ENCODE results near the gene SATB1.

DNA sequence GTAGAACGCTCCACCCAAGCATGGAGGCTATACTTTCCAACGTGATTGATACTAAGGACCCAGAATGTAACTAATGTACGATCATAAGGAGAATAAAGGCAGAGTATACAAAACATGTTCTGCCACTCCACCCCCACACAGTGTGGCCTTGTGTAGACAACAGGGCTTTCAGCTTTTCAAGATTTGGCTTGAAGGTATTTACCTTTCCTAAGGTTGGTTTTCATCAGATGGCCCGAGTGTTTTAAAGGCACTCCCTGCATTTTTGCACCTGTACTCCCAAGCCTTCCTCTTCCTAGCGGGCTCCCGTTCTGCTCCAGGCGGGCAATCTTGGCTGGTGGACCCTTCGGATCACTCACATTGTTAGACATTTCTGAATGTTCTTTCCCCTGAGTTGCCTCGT lies 4.6 kb downstream of the SATB1 start:
- TF ChIP-seq POLR2A (IDR thresholded peaks at IDR 0.05; ENCODE audit: low read length) (no peak), GATA1 (IDR thresholded peaks at IDR 0.05; ENCODE audit: low read depth, low read length) (no peak)

Measured in erythroblast (primary cell).